A673 (cell line): ENCODE data around the gene PSMB8.

Source experiments
- CTCF ChIP-seq: fragments of 300-800, 200-600 bp; sonication (generic); conservative IDR thresholded peaks from 2 replicates; pipeline ENCODE4 v1.5.1; 2017; ENCODE audit warnings: low read depth, mild to moderate bottlenecking, antibody characterized with exemption, low read length, moderate library complexity, mixed read lengths
- EZH2 ChIP-seq: fragments of 200-600 bp; sonication (generic); IDR thresholded peaks from 2 replicates; pipeline ENCODE4 v1.6.1; 2017; ENCODE audit warnings: borderline replicate concordance, low read depth, mild to moderate bottlenecking, mixed read lengths, antibody characterized with exemption, low read length; ENCODE audit not compliant: poor library complexity, severe bottlenecking

GRCh38 chr6:32853541-32854375, 9.9 kb upstream of the PSMB8 start, which contains the start of the genes PSMB9 and TAP1:
- TF ChIP-seq CTCF (peak; percentile 90), EZH2 (no peak)
